HG03135 (cell line): ENCODE measurements around the gene HOXC13.

Experiments used
- ATAC-seq: cut with Tn5 transposase; IDR thresholded peaks from one replicate; pipeline ENCODE4 v1.9.1; 2021; ENCODE audit warnings: mild to moderate bottlenecking, moderate library complexity; ENCODE audit not compliant: unreplicated experiment

Gene HOXC13

DNA sequence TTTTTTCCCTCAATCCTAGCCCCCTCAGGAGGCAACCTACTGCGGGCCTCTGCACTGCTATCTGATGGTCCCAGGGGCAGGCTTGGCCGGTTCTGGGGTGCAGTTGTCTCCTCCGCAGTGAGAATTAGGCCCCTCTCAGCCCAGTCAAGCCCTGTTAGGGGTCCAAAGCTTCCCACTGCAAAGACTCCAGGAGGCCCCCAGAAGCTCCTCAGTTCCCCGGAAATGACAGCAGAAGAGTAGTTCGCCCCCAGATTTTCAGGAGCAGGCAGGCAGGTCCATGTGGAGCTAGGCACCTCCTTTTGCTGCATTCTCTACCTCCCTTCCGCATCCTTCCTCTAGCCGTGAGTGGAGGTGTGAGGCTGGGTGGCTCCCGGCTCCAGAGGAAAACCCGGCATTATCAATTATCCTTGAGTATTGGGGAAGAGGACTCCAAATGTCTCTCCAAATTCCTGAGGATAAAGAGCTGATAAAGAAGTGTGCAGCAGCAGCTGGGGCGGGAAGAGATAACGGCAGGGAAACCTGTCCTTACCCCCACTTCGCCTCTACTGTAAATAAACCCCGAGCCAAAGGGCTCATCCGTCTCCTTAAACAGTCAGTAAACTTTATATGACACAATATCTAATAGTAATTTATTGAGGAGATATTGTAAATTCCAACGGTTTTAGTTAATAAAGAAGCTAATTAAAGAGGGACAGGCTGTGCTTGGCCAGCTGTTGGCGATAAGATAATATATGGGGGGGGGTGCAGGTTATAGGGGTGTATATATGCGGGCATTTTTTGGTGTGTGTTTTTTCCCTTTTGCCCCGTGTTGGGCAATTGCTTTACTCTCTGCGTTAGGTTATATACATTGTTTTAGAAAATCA is 15.4 kb downstream of the HOXC13 start:
- ATAC-seq = no peak

DNA sequence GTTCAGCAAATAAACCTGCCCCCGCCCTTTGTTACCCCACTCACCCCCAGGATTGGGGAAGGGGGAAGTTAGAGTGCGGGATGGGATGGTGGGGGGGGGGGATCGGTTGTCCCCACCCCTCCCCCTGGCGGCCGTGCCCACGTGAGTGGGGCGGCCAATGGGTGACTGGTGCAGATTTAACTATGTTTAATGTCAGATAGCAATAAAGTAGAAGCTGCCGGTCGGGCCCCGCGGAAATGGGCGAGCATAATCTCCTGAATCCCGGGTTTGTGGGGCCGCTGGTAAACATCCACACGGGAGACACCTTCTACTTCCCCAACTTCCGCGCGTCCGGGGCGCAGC is 16.0 kb downstream of the HOXC13 start, which contains the start of gene HOXC12:
Gene HOXC12, plus strand, starts transcription at position 210 of the 342 bp plus-strand sequence. Its CDS starts 27 bp downstream, at position 237.
- no peak for ATAC-seq

GRCh38 chr12:53955036-53955775 is 16.6 kb downstream of the HOXC13 start:
- ATAC-seq = no peak

- no peak for ATAC-seq
Measured at GRCh38 chr12:53955776-53956250, 17.2 kb downstream of the HOXC13 start.

- ATAC-seq = no peak
Measured at GRCh38 chr12:53956251-53956887, 17.7 kb downstream of the HOXC13 start.

DNA sequence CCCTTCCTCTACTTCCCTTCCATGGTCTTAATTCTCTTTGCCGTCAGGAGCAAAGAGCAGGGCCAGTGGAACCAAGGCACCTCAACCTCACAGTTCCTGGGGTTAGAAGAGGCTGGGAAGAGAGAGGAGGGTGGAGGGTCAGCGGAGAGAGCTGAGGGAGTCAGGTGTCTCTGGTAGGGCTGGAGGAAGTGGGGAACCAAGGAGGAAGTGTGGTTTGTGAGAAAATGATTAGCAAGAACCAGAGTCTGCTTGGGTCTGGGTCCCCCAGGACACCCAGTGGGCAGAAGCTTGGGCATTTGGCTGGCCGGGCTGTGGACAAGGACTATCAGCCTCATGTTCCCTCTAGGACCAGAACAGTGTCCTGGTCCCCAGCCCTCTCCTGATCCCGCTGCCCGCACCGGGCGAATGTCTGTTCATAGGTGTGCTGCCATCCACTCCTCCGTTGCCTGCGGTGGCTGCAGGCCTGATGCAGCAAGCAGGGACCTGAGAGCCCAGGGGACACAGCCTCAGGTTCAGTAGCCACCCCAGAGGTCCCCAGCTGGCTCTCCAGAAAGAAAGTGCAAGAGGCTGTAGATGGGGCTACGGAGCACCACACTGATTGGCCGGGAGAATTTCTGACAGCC is 18.4 kb downstream of the HOXC13 start:
- ATAC-seq = no peak

GRCh38 chr12:53958128-53958527 is 19.5 kb downstream of the HOXC13 start:
- ATAC-seq = no peak

- ATAC-seq = no peak
Measured at GRCh38 chr12:53959314-53959713, 20.7 kb downstream of the HOXC13 start.

- no peak for ATAC-seq
Measured at GRCh38 chr12:53960187-53961024, 21.8 kb downstream of the HOXC13 start.

DNA sequence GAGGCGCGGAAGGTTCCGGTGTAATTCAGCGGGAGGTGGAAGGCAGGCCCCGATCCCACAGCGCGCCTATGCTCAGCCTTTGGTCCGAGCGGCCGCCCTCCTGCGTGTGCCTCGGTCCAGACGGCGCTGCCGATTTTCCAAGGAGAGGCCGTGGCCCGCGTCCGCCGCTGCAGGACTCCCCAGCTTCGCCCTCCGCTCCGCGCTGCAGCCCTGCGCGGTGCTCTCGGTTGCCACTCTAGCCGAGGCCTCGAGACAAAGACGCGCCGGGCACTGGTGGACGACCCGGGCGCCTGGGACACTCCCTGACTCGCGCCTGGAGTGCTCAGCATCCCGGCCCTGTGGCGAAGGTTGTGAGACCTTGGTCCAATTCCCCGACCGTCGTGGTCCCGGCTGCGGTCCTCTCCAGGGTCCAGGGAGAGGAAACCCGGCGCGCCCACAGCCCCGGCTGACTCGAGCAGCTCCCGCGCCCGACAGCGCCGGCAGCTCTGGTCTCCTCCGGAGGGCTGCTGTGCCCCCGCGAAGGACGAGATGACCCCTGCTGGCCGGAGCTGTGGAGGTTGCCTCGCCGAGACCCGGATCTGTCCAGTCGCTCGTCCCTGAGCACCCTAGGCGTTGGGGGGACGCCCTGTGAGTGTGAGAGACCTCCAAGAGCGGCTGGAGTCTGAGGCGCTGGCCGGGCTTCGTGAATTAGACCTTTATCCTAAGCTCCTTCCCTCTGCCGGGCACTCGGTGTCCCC is 22.6 kb downstream of the HOXC13 start:
- no peak for ATAC-seq

GRCh38 chr12:53963005-53963404 is 24.4 kb downstream of the HOXC13 start:
- ATAC-seq = no peak

- no peak for ATAC-seq
Measured at GRCh38 chr12:53963434-53964314, 25.0 kb downstream of the HOXC13 start.

- no peak for ATAC-seq
Measured at GRCh38 chr12:53964315-53964713, 25.7 kb downstream of the HOXC13 start.

GRCh38 chr12:53965281-53966084 is 26.9 kb downstream of the HOXC13 start:
- no peak for ATAC-seq

GRCh38 chr12:53966085-53966384 is 27.4 kb downstream of the HOXC13 start:
- ATAC-seq = no peak

DNA sequence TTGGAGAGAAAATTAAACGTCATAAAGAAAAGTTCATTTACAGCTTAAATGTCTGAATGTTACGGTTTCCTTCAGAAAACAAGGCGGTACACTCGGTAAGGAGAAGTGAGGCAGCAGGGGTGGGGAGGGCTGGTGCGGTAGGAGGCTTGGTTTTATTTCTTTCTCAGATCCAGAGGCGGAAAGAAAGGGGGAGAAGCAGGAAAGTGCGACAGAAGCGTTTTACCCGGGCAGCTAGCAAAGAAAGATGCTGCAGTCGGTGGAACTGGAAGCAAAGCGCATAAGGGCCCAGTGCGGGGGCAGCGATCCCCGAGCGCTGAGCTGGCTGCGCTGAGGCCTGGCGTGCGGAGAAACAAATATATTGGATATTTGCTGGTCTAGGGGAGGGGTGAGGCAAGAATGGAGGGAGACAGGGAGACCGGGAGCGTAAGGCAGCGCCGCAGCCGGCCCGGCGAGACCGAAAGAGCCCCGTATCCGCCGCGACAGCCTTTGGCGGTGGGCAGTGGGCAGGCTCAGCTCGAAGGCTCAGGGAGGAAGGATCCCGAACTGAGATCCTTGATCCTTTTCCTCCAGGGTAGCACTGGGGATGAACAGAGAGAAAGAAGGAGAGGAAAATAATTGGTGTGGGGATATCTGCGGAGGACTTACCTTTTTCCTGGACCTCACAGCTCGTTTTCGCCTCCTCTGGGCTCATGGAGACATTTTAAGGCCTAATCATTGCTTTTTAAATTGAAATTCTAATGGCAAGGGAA is 27.9 kb downstream of the HOXC13 start:
- ATAC-seq = no peak

- ATAC-seq = no peak
Measured at GRCh38 chr12:53967421-53967925, 28.8 kb downstream of the HOXC13 start.
